ENCODE measurements around the gene MDK. TPM values are rescaled to one million over a fixed set of nuclear protein-coding genes. Genes with fewer than 3 reads are reported as not detected.
A peak's percentile ranks its signal among the peaks of the same experiment; 100 is the strongest.
"Not testable (repeated sequence)": the region's sequence is repeated elsewhere in the genome, so short reads cannot be mapped to it uniquely, and the experiment has no call there.

The MDK gene
- total RNA-seq, 1 donor from 2014 or later: 26.1 TPM

DNA sequence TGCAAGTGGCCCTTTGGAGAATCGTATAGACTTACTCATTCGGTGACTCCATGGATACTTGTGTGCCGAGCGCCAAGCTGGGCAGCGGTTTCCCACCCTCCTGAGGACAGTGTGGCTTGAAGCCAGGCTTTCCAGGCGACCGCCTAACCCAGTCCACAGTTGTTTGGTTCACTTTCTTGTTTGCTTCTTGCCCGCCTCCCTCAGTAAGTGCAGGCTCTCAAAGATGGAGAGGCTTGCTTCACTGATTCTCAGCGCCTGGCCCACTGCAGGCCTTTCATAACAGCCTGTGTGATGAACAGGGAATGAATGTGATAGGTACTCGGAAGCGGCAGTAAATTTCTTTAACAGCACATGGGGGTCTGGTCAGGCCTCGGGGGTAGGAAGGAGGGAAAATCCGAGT lies 11.2 kb upstream of the MDK start:
- no peak overlapping the region for H3K4me3 ChIP-seq
- intact Hi-C loops (cut with DNase I): no loop called here

DNA sequence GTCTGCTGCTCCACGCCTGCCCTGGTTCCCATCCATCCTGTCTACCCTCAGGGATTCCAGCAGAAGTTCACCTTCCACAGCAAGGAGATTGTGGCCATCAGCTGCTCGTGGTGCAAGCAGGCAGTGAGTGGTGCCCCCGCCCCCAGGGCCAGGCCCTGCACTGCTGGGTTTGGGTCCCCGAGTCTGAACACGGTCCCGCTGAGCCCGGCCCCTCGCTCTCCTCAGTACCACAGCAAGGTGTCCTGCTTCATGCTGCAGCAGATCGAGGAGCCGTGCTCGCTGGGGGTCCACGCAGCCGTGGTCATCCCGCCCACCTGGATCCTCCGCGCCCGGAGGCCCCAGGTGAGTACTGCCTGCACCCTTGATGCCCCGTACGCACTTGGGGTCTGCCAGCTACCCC lies 10.2 kb upstream of the MDK start:
- H3K9me3 ChIP-seq; H3K4me3 ChIP-seq; H3K4me1 ChIP-seq; H3K27ac ChIP-seq; intact Hi-C loops (cut with DNase I); DNase-seq; ATAC-seq; H3K27me3 ChIP-seq (ENCODE audit: low read depth): not testable (repeated sequence)
- peaks cover 87% of the 10 kb centered on the region for H3K36me3 ChIP-seq

More for the DNA sequence above, 11.2 kb upstream of the MDK start:
- no peaks in the 10 kb centered on the region for H3K27me3 ChIP-seq (ENCODE audit: low read depth)
- no peak overlapping the region for H3K27ac ChIP-seq
- DNase-seq (no peak), ATAC-seq (peak; percentile 16 to 50)
- TF ChIP-seq, protein P1, sequence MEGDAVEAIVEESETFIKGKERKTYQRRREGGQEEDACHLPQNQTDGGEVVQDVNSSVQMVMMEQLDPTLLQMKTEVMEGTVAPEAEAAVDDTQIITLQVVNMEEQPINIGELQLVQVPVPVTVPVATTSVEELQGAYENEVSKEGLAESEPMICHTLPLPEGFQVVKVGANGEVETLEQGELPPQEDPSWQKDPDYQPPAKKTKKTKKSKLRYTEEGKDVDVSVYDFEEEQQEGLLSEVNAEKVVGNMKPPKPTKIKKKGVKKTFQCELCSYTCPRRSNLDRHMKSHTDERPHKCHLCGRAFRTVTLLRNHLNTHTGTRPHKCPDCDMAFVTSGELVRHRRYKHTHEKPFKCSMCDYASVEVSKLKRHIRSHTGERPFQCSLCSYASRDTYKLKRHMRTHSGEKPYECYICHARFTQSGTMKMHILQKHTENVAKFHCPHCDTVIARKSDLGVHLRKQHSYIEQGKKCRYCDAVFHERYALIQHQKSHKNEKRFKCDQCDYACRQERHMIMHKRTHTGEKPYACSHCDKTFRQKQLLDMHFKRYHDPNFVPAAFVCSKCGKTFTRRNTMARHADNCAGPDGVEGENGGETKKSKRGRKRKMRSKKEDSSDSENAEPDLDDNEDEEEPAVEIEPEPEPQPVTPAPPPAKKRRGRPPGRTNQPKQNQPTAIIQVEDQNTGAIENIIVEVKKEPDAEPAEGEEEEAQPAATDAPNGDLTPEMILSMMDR (IDR thresholded peaks at IDR 0.05): no peak
- peaks cover 10% of the 10 kb centered on the region for H3K4me1 ChIP-seq
- no peaks in the 10 kb centered on the region for H3K9me3 ChIP-seq
- peaks cover 77% of the 10 kb centered on the region for H3K36me3 ChIP-seq

DNA sequence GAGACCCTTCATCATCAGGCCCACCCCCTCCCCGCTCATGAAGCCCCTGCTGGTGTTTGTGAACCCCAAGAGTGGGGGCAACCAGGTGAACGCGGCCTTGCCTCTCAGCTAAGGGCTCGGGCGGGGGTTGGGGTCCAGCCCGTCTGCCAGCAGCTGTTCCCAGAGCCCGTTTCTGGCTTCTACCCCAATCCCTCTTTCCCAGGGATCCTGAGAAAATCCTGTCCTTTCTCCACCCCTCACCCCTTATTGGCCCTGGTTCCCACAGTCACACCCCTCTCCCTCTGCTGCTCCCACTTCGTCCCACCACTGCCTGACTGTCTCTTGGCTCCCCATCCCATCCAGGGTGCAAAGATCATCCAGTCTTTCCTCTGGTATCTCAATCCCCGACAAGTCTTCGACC lies 9.4 kb upstream of the MDK start:
- Histone ChIP-seq H3K36me3 (peaks cover 91% of the 10 kb centered on the region), H3K9me3 (no peaks in the 10 kb centered on the region), H3K27me3 (ENCODE audit: low read depth) (no peaks in the 10 kb centered on the region), H3K27ac (no peak overlapping the region), H3K4me1 (peaks cover 10% of the 10 kb centered on the region), H3K4me3 (no peak overlapping the region)
- ATAC-seq (no peak), DNase-seq (no peak)
- intact Hi-C loops (cut with DNase I): no loop called here
- TF ChIP-seq, protein P1 (IDR thresholded peaks at IDR 0.05): no peak

DNA sequence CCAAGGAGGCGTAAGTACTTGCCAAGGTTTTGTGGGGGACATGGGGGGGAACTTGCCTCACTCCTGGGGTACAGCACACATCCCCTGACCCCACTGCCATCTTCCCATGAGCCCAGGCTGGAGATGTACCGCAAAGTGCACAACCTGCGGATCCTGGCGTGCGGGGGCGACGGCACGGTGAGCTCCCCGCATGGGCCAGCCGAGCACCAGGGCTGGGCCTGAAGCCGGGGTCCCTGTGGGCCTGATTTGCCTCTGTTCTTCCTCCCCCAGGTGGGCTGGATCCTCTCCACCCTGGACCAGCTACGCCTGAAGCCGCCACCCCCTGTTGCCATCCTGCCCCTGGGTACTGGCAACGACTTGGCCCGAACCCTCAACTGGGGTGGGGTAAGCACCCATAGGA lies 9.0 kb upstream of the MDK start:
- H3K27me3 ChIP-seq (ENCODE audit: low read depth); H3K9me3 ChIP-seq; H3K27ac ChIP-seq; H3K4me1 ChIP-seq; intact Hi-C loops (cut with DNase I); ATAC-seq; DNase-seq; H3K4me3 ChIP-seq: not testable (repeated sequence)
- peaks cover 94% of the 10 kb centered on the region for H3K36me3 ChIP-seq

DNA sequence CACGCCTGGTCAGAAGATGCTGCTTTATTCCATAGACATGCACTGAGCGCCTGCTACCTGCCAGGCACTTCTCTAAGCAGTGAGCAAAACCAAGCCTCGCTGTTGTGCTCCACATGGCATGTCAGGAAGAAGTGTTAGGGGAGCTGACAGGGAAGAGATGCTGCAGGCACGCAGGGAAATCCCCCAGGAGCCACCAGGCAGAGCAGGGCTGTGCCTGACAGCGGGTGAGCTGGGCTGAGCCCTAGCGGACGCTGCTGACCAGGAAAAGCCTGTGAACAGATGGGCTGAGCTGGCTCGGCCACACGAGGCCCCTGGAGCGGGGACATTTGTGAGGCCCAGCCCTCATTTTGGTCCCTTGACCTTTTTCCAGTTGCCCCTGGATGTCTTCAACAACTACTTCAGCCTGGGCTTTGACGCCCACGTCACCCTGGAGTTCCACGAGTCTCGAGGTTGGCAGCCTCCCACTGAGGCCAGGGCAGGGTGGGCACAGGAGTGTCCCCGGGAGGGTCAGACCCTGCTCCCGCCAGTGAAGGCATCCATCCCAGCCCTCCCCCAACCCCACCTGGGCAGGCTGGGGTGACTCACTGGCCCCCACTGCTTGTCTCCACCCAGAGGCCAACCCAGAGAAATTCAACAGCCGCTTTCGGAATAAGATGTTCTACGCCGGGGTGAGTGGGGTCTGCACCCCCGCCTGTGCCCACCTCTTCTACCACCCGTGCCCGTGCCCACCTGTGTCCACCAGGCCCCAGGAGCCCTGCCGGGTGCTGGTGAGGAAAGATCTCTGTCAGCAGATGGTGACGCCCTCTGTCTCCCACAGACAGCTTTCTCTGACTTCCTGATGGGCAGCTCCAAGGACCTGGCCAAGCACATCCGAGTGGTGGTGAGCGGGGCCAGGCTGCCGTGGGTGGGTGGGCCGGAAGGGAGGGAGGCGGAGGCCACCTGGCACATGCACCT lies 7.4 kb upstream of the MDK start:
- Histone ChIP-seq H3K27me3 (ENCODE audit: low read depth) (no peaks in the 10 kb centered on the region), H3K4me1 (no peaks in the 10 kb centered on the region), H3K4me3 (no peak overlapping the region), H3K9me3 (no peaks in the 10 kb centered on the region), H3K36me3 (peaks cover 79% of the 10 kb centered on the region), H3K27ac (no peak overlapping the region)
- TF ChIP-seq, protein P1 (IDR thresholded peaks at IDR 0.05): no peak
- DNase-seq (no peak), ATAC-seq (no peak)
- intact Hi-C loops (cut with DNase I): no loop called here

DNA sequence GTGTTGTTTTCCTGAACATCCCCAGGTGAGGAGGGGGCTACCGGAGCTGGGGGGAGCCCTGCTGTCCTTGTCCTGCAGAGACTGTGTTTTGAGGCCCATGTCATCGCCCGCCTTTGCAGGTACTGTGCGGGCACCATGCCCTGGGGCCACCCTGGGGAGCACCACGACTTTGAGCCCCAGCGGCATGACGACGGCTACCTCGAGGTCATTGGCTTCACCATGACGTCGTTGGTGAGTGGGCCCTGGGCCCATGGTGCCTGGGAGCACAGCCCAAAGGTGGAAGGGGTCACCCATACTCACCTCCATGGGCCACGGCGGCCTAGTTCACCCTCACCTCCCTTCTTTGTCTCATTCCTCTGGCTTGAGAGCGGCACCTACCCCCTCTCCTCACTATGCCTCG lies 6.7 kb upstream of the MDK start:
- intact Hi-C loops (cut with DNase I): no loop called here
- Histone ChIP-seq H3K9me3 (no peaks in the 10 kb centered on the region), H3K4me1 (no peaks in the 10 kb centered on the region), H3K27ac (no peak overlapping the region), H3K4me3 (no peak overlapping the region), H3K36me3 (peaks cover 73% of the 10 kb centered on the region), H3K27me3 (ENCODE audit: low read depth) (no peaks in the 10 kb centered on the region)
- DNase-seq (no peak), ATAC-seq (no peak)
- TF ChIP-seq, protein P1 (IDR thresholded peaks at IDR 0.05): no peak

Data from lower lobe of right lung (tissue), 2 donors.